Type B pancreatic cell (in vitro differentiated cells): ENCODE results near the gene PID1. TPM values are rescaled to one million over a fixed set of nuclear protein-coding genes. Genes with fewer than 3 reads are reported as not detected.

Source experiments
- DNase-seq: peaks from one replicate; pipeline ENCODE4 v3.0.0; 2021; ENCODE audit warnings: mixed read lengths; ENCODE audit not compliant: unreplicated experiment; ENCODE audit errors: extremely low spot score
- H3K27ac Mint-ChIP-seq: 2 replicates; pipeline ENCODE4 v1.8.0; 2021; ENCODE audit warnings: mild to moderate bottlenecking, mixed read lengths
- H3K27me3 Mint-ChIP-seq: 2 replicates; pipeline ENCODE4 v1.8.0; 2021; ENCODE audit warnings: mixed read lengths
- H3K36me3 Mint-ChIP-seq: 2 replicates; pipeline ENCODE4 v1.8.0; 2021; ENCODE audit warnings: mixed read lengths
- H3K4me1 Mint-ChIP-seq: one replicate; pipeline ENCODE4 v1.8.0; 2021; ENCODE audit warnings: mixed read lengths; ENCODE audit not compliant: unreplicated experiment
- H3K4me3 Mint-ChIP-seq: 2 replicates; pipeline ENCODE4 v1.8.0; 2021; ENCODE audit warnings: mild to moderate bottlenecking, mixed read lengths
- H3K9me3 Mint-ChIP-seq: 2 replicates; pipeline ENCODE4 v1.8.0; 2021; ENCODE audit warnings: mixed read lengths
- total RNA-seq: library from RNA; stranded (reverse); gene quantifications from 2 replicates; pipeline ENCODE4 v1.2.1, GENCODE V29; 2021; ENCODE audit warnings: low replicate concordance
- TF ChIP-seq, protein P1 (sequence below): fragments of 200-600 bp; sonication (generic); conservative IDR thresholded peaks from 2 replicates; pipeline ENCODE4 v1.5.0; 2021; ENCODE audit warnings: antibody characterized with exemption, mild to moderate bottlenecking

The PID1 gene
- total RNA-seq, 1 donor from 2014 or later = 0.92 TPM

DNA sequence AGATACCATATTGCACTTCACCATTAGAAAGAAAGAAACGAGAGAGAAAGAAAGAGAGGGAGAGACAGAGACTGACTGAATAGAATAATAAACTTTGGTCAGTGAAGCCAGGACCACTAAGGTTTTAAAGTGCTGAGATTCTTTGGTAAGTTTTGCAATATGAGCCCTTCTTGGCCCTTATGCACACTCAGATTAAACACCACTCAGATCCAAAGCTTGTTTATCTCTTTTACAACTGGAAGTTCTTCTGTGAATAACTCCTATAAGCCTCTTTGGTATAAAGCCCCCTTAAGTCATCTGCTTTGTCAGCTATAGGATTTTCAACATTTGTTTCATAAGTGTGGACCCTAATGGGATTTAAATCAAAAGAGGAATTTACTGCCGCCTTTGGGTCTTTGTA is 40.8 kb downstream of the PID1 start:
- Mint-ChIP-seq H3K27ac (no peak overlapping the region), H3K36me3 (no peaks in the 10 kb centered on the region), H3K27me3 (peaks cover 3% of the 10 kb centered on the region), H3K9me3 (no peaks in the 10 kb centered on the region), H3K4me3 (no peak overlapping the region), H3K4me1 (peaks cover 6% of the 10 kb centered on the region)
- DNase-seq = no peak
- TF ChIP-seq, protein P1, sequence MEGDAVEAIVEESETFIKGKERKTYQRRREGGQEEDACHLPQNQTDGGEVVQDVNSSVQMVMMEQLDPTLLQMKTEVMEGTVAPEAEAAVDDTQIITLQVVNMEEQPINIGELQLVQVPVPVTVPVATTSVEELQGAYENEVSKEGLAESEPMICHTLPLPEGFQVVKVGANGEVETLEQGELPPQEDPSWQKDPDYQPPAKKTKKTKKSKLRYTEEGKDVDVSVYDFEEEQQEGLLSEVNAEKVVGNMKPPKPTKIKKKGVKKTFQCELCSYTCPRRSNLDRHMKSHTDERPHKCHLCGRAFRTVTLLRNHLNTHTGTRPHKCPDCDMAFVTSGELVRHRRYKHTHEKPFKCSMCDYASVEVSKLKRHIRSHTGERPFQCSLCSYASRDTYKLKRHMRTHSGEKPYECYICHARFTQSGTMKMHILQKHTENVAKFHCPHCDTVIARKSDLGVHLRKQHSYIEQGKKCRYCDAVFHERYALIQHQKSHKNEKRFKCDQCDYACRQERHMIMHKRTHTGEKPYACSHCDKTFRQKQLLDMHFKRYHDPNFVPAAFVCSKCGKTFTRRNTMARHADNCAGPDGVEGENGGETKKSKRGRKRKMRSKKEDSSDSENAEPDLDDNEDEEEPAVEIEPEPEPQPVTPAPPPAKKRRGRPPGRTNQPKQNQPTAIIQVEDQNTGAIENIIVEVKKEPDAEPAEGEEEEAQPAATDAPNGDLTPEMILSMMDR = no peak

DNA sequence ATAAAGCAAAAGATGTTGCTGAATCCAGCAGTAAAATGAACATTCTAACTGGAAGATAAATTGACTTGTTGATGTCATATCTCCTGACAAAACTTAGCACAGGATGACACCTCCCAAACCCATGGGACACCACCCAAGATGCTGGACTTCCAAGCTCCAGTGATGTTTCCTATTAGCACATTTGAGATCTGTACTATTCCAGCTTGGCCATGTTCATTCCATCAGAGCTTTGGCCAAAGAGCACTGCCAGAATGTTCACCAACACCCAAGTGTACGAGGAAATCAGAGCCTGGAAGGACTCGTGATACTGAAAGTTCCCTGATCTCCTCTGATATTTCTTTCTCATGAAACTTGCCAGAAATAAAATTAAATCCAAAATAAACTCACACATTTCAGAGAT is 44.7 kb downstream of the PID1 start:
- Mint-ChIP-seq H3K4me3 (no peak overlapping the region), H3K27ac (no peak overlapping the region), H3K27me3 (peaks cover 3% of the 10 kb centered on the region), H3K4me1 (peaks cover 6% of the 10 kb centered on the region), H3K9me3 (no peaks in the 10 kb centered on the region), H3K36me3 (no peaks in the 10 kb centered on the region)
- no peak for DNase-seq
- TF ChIP-seq, protein P1 = no peak

GRCh38 chr2:229223107-229223506 is 48.0 kb downstream of the PID1 start:
- Mint-ChIP-seq H3K4me1 (no peaks in the 10 kb centered on the region), H3K36me3 (no peaks in the 10 kb centered on the region), H3K27me3 (peaks cover 3% of the 10 kb centered on the region), H3K9me3 (no peaks in the 10 kb centered on the region), H3K4me3 (no peak overlapping the region), H3K27ac (no peak overlapping the region)
- no peak for DNase-seq
- TF ChIP-seq, protein P1 = no peak

- H3K4me1 Mint-ChIP-seq = no peaks in the 10 kb centered on the region
- no peaks in the 10 kb centered on the region for H3K36me3 Mint-ChIP-seq
- peaks cover 6% of the 10 kb centered on the region for H3K27me3 Mint-ChIP-seq
- DNase-seq = no peak
- TF ChIP-seq, protein P1 = no peak
- no peaks in the 10 kb centered on the region for H3K9me3 Mint-ChIP-seq
- H3K4me3 Mint-ChIP-seq = no peak overlapping the region
- H3K27ac Mint-ChIP-seq = no peak overlapping the region
These were observed 49.4 kb downstream of the PID1 start for GRCh38 chr2:229221641-229222040.

DNA sequence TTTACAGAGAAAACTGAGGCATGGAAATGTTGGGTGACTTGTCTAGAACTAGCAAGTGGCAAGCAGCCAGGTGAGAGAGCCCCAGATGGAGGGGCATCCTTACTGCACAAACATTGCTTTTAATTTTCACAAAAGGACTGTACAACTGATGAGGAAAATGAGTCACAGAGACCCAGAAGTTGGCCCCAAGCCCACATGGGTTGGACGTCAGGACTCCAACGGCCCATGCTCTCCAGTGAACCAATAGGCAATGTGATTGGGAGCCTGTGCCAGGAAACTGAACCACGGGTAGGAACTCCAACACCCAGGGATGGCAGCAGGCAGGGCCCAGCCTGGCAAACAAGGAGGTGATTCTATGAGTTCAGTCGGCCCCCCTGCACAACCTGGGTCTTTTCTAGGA is 50.8 kb downstream of the PID1 start:
- Mint-ChIP-seq H3K36me3 (no peaks in the 10 kb centered on the region), H3K27me3 (peaks cover 3% of the 10 kb centered on the region), H3K9me3 (no peaks in the 10 kb centered on the region), H3K27ac (no peak overlapping the region), H3K4me3 (no peak overlapping the region), H3K4me1 (no peaks in the 10 kb centered on the region)
- TF ChIP-seq, protein P1 = no peak
- no peak for DNase-seq

DNA sequence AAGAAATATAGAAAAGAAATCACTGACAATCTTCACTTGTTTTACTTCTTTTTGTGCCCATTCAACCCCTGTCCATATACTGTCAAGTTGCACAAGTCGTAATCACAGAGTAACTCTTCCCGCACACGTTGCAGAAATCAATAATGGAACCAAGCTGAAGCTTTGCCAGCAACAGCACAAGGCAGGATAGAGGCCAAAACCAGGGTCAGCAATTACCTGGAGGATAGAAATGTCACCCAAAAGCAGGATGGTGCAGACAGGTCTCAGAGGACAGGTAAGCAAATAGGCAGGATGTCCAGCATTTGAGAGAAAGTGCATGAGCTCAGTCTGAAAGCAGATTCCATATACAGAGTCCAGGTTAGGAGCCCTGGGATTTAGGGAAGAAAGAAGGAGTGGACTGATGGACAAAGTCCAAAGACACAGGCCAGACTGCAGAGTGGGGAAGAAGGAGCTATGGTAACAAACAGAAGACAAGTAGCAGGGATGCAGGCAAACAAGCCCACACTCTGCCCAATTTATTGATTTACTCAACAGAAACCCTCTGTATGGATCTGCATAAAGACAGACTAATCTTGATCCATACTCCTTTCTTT is 52.7 kb downstream of the PID1 start:
- Mint-ChIP-seq H3K4me1 (no peaks in the 10 kb centered on the region), H3K4me3 (no peak overlapping the region), H3K27me3 (peaks cover 6% of the 10 kb centered on the region), H3K27ac (no peak overlapping the region), H3K9me3 (no peaks in the 10 kb centered on the region), H3K36me3 (no peaks in the 10 kb centered on the region)
- TF ChIP-seq, protein P1 = no peak
- no peak for DNase-seq
